ENCODE results near the gene PDZD7. TPM values are rescaled to one million over a fixed set of nuclear protein-coding genes. Genes with fewer than 3 reads are reported as not detected.

The PDZD7 gene
- total and polyA plus RNA-seq, 2 of the 8 experiments (the other 6 are each of a cell fraction or from before 2014, with no cell fraction given) = 0.88 to 1.6 TPM

- Histone ChIP-seq H3K4me2 (ENCODE audit: insufficient read depth in 1 of 2, low read depth in 2 of 2, low read length in 2 of 2) (peak overlapping the region; percentile 89 to 99), H2BK120ac (replicated peaks; ENCODE audit: low read depth, low read length) (no peak overlapping the region)
- POLR2A ChIA-PET (ENCODE audit: partially characterized antibody) = interaction anchor here (0.7 to 6.0 kb wide), 5 partner anchors 9 to 36 kb away, joined by 3 to 38 read pairs (median 3); no protein-coding TSS in a partner anchor
Measured at GRCh38 chr10:100970076-100970913, 60.6 kb downstream of the PDZD7 start.

More at GRCh38 chr10:100970076-100970913, 60.6 kb downstream of the PDZD7 start:
- Histone ChIP-seq H3K4me1 (replicated peaks in 1 of 4; ENCODE audit: control insufficient read depth in 3 of 4, insufficient read depth in 4 of 4, low read length in 3 of 4) (peaks cover 7 to 19% (median 10%) of the 10 kb centered on the region in 4 experiments), H4K91ac (replicated peaks; ENCODE audit: insufficient read length, low read length) (no peak overlapping the region), H3K56ac (replicated peaks; ENCODE audit: insufficient read length, low read depth, low read length) (no peak overlapping the region), H3K79me1 (ENCODE audit: low read depth, low read length) (no peaks in the 10 kb centered on the region), H2AK5ac (ENCODE audit: low read depth, low read length) (no peak overlapping the region), H4K8ac (ENCODE audit: extremely low read depth, insufficient read depth, low read length) (no peak overlapping the region), H2BK5ac (ENCODE audit: low read depth, low read length) (no peak overlapping the region), H3K36me3 (ENCODE audit: control insufficient read depth in 2 of 4, insufficient read depth in 4 of 4, low read length in 3 of 4) (no peaks in the 10 kb centered on the region), H2BK15ac (ENCODE audit: low read length) (no peak overlapping the region), H3K18ac (ENCODE audit: extremely low read depth, low read length) (no peak overlapping the region), H3K9ac (replicated peaks in 1 of 4; ENCODE audit: extremely low read depth in 1 of 4, low read depth in 3 of 4, low read length in 3 of 4) (peak overlapping the region in 2 of 4 experiments; percentile 10 to 20; a peak in 2 of 7 replicates), H4K5ac (ENCODE audit: insufficient read length, low read depth, low read length) (no peak overlapping the region), H3K4ac (replicated peaks; ENCODE audit: insufficient read length, low read depth, low read length) (no peak overlapping the region), H3K27ac (ENCODE audit: low read depth, low read length) (no peak overlapping the region), H2BK20ac (ENCODE audit: low read length) (no peak overlapping the region), H3K27me3 (replicated peaks in 1 of 4; ENCODE audit: control insufficient read depth in 3 of 4, extremely low read depth in 1 of 4, insufficient read depth in 3 of 4, low read length in 3 of 4) (peaks cover 0 to 3% (median 1%) of the 10 kb centered on the region in 4 experiments; a peak in 1 of 7 replicates), H3K4me3 (ENCODE audit: extremely low read depth in 1 of 4, insufficient read depth in 2 of 4, low read depth in 3 of 4, low read length in 4 of 4) (peak overlapping the region; percentile 67 to 97 (median 72)), H2BK12ac (ENCODE audit: low read depth, low read length) (no peak overlapping the region), H3K23me2 (ENCODE audit: low read depth, low read length) (peaks cover 9% of the 10 kb centered on the region), H4K20me1 (replicated peaks in 1 of 2; ENCODE audit: control insufficient read depth in 1 of 2, insufficient read depth in 2 of 2, low read length in 2 of 2) (peaks cover 0 to 5% of the 10 kb centered on the region in 2 experiments), H3K23ac (ENCODE audit: insufficient read length) (no peak overlapping the region), H3K9me3 (ENCODE audit: insufficient read depth in 2 of 2, low read depth in 1 of 2, low read length in 1 of 2) (no peaks in the 10 kb centered on the region), H3K14ac (ENCODE audit: insufficient read length) (no peak overlapping the region), H2AFZ (ENCODE audit: low read length) (peak overlapping the region; percentile 93), H3K79me2 (ENCODE audit: control insufficient read depth in 1 of 2, insufficient read depth in 2 of 2, low read length in 2 of 2) (no peaks in the 10 kb centered on the region)
- peak in 1 of 2 experiments; percentile 73 for DNase-seq (ENCODE audit: low read depth in 1 of 2, low spot score in 2 of 2)
- CTCF ChIA-PET (ENCODE audit: partially characterized antibody) = interaction anchor here (0.6 to 5.4 kb wide), 10 partner anchors 12 to 81 kb away, joined by 3 to 32 read pairs (median 5); partner anchors contain the start of genes MRPL43 and TWNK
- TF ChIP-seq POU5F1 (IDR thresholded peaks at IDR 0.05; ENCODE audit: low read depth, low read length) (no peak), YY1 (IDR thresholded peaks at IDR 0.05; ENCODE audit: low read depth, low read length) (0 out of 2 replicates have a peak, but pooled peaks have one; percentile 50)
- no peak for FAIRE-seq
- WGBS, 2 experiments (ENCODE audit: extremely low coverage in 1 of 2, insufficient coverage in 1 of 2, insufficient read length in 1 of 2, insufficient replicate concordance in 2 of 2, low coverage in 1 of 2, low lambda C conversion rate in 2 of 2, missing lambda C conversion rate in 1 of 2) = 26% methylated on average over 13 of the region's 13 CpGs; no CpG with 5 or more reads in 1 of the 2 experiments

All from H1 (cell line).